Fibroblast of villous mesenchyme (primary cell): ENCODE results near the gene DCDC2B. TPM values are rescaled to one million over a fixed set of nuclear protein-coding genes. Genes with fewer than 3 reads are reported as not detected.

Experiments used
- DNase-seq: peaks from one replicate; pipeline ENCODE4 v3.0.0-alpha.2; 2010; ENCODE audit warnings: low read depth
- H3K4me3 ChIP-seq: 2 replicates; pipeline ENCODE4 v1.5.1; 2011; ENCODE audit warnings: low read depth, mild to moderate bottlenecking, low read length
- total RNA-seq: library from RNA; depleted of rRNA; stranded (reverse); fragments of >200 nt; gene quantifications from 2 replicates; pipeline ENCODE4 v1.2.3, GENCODE V29; 2012
- TF ChIP-seq, protein P1 (sequence below): IDR thresholded peaks from 2 replicates; pipeline ENCODE4 v1.5.1; 2012; ENCODE audit warnings: low read depth, mild to moderate bottlenecking, low read length; ENCODE audit not compliant: insufficient read depth

The DCDC2B gene
- total RNA-seq, 1 donor: not detected

DNA sequence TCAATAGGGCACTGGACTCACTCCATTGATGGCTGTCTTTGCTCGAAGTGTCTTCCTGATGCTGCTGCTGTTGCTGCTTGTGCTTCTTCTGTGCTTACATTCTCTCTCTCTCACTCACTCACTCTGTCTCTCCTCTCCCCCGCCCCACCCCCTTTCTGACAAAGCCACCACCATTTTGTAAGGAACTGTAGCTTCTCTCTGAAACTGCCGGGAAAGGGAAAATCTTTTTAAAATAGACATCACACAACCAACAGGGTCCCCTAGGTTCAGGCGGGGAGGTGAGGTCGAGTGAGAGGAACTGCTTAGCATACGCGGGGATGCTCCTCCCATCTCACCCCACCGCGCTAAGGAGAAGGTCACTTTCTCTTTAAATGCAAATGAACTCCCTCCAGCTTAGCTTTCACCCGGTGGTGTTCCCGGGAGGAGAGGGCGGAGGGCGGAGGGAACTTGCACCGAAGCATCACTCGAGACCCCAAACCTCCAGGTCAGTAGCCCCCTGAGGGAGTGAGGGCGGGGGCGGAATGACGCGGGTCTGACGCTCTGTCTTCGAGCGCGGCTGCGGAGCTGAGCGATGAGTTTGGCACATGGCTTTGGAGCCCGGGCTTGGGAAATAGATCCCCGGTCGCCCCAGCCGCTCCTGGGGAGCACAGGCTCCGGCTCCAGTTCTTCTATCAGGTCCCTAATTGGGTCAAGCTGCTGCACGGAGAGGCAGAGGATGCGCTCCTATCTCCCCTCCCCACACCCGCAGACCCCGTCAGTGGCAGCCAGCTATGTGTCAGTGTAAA lies 8.5 kb upstream of the DCDC2B start, which contains the start of gene CCDC28B:
CCDC28B (plus strand) TSS at position 370 of the 785 bp plus-strand sequence. CDS start 1,341 bp downstream, outside the sequence.
- peak; percentile 78 for DNase-seq
- TF ChIP-seq, protein P1, sequence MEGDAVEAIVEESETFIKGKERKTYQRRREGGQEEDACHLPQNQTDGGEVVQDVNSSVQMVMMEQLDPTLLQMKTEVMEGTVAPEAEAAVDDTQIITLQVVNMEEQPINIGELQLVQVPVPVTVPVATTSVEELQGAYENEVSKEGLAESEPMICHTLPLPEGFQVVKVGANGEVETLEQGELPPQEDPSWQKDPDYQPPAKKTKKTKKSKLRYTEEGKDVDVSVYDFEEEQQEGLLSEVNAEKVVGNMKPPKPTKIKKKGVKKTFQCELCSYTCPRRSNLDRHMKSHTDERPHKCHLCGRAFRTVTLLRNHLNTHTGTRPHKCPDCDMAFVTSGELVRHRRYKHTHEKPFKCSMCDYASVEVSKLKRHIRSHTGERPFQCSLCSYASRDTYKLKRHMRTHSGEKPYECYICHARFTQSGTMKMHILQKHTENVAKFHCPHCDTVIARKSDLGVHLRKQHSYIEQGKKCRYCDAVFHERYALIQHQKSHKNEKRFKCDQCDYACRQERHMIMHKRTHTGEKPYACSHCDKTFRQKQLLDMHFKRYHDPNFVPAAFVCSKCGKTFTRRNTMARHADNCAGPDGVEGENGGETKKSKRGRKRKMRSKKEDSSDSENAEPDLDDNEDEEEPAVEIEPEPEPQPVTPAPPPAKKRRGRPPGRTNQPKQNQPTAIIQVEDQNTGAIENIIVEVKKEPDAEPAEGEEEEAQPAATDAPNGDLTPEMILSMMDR: no peak
- peak within 1 kb of the TSS; percentile 86 for H3K4me3 ChIP-seq

DNA sequence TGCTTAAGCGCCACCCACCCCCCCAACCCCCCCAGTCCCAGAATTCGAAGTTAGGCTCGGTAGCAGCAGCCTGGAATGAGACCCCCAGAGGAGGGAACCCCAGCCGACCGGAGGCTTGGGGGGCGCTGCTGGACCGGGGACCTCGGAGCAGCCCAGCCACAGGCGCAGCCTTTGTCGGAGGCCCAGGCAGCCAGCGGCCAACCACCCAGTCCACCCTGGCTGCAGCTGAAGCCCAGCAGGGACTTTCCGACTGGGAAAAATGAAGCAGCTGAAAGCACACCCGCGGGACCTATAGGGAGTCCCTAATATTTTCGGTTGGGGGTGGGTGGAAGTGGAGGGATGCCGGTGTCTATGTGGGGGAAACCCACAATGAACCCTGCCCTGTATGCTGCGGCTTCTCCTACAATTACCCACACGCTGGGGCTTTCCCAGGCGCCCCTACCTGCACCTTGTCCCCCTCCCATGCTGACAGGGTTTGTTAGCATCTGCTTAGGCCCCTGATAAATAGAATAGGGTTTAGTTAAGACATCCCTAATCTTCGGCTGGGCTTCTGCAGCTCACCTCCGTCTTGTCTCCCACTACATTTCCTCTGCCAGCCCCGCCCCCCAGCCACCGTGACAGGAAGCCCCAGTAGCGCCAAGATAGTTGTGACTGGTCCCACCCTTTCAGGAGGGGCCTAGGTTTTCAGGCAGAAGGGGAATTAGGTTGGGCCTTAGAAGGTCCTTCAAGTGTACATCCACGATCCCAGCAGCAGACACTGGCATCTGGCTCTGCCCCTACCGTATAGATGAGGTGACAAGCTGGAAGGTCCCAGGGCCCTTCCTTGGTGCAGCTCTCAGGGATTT lies 7.7 kb upstream of the DCDC2B start:
- peak; percentile 53 for DNase-seq
- peak overlapping the region; percentile 86 for H3K4me3 ChIP-seq

DNA sequence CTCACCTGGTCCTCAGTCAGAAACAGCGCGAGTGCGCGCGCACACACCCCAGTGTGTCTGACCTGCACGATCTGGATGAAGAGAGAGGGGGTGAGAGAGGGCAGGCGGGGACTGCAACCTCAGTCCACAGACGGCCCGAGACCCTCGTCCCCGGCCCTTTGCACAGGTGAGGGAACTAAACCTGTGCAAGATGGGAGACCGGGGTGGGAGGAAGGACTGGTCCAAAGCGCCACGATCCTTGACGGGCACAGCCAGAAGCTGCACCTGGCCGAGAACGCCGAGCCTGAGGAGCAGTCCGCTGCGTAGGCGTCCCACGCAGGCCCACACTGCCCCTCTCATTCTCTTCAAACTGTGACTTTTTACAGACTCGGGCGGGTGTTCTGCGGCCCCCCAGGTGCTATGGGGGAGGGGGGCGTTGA lies 3.9 kb upstream of the DCDC2B start:
- DNase-seq: no peak
- TF ChIP-seq, protein P1: no peak
- peak overlapping the region; percentile 79 for H3K4me3 ChIP-seq

More for the DNA sequence above, 7.7 kb upstream of the DCDC2B start:
- TF ChIP-seq, protein P1: no peak

DNA sequence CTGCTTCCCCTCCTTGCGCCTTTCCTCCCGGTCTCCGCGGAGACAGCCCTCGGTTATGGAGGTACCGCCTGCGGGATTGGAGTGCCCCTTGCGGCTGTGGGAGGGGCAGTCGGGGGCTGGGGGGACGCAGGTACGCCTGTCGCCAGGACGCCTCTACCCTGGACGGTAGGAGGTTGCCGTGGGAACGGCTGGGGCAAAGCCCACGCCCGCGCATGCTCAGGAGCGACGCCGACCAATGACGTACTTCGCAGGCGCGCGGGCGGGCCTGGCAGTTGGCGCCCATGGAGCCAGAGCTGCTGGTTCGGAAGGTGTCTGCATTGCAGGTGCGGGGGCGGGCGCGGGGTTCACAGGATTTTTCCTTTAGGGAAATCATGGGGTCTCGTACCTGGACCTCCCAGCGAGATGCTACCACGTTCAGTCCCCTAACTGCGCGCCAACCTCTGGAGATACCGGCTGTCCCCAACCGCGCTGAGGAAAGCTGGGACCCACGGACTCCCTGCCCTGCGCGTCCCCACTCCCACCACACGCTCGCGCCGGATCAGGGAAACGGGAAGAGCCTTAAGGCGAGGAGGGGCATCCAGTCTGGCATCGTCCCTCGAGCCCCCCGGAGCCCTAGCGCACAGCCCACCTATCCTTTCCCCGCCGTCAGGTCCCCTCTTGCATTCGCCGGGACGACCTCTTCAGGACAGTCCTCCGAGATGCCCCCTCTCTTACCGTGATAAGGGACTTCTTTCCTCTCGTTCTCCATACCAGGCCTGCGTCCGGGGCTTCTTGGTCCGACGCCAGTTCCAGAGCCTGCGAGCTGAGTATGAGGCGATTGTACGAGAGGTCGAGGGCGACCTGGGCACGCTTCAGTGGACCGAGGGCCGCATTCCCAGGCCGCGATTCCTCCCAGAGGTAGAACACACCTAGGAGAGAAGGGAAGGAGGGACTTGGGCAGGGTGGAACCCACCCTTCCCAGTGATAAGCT lies 3.2 kb upstream of the DCDC2B start, which contains the start of gene IQCC:
IQCC (plus strand) TSS at position 271 of the 970 bp plus-strand sequence; CDS start at position 282, 11 bp downstream.
- DNase-seq: peak; percentile 80

DNA sequence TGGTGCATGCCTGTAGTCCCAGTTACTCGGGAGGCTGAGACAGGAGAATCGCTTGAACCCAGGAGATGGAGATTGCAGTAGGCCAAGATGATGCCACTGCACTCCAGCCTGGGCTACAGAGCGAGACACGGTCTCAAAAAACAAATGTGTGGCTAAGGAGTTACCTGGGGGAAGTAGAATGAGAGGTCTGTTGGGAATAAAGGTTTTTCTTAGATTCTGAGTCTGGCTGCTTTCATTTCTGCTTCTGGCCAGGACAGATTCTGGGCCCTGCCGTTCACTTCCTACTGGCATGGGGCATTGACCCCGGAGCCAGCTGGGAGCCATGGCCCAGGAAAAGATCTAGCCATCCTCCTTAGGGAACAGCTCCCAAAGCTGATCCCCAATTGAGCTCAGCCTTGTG lies 420 bp upstream of the DCDC2B start:
- TF ChIP-seq, protein P1: no peak
- no peak overlapping the region for H3K4me3 ChIP-seq
- DNase-seq: no peak

More for the DNA sequence above, 3.2 kb upstream of the DCDC2B start, which contains the start of gene IQCC:
- TF ChIP-seq, protein P1: no peak
- H3K4me3 ChIP-seq: peak within 1 kb of the TSS; percentile 79
